LNCaP clone FGC (cell line): ENCODE measurements around the gene PTPRD.

Experiments used
- DNase-seq: peaks from one replicate; pipeline ENCODE4 v3.0.0-alpha.2; 2011; ENCODE audit warnings: low read depth
- H3K4me3 ChIP-seq: 2 replicates; pipeline ENCODE4 v1.5.1; 2011; ENCODE audit warnings: mild to moderate bottlenecking, low read depth, low read length, control low read depth
- TF ChIP-seq, protein P1 (sequence below): IDR thresholded peaks from 2 replicates; pipeline ENCODE4 v1.5.1; 2012; ENCODE audit warnings: mild to moderate bottlenecking; ENCODE audit not compliant: control insufficient read depth, insufficient read depth; ENCODE audit errors: extremely low read depth

Gene PTPRD

GRCh38 chr9:8825585-8826147 lies 1787.1 kb downstream of the PTPRD start:
- no peak for DNase-seq
- TF ChIP-seq, protein P1, sequence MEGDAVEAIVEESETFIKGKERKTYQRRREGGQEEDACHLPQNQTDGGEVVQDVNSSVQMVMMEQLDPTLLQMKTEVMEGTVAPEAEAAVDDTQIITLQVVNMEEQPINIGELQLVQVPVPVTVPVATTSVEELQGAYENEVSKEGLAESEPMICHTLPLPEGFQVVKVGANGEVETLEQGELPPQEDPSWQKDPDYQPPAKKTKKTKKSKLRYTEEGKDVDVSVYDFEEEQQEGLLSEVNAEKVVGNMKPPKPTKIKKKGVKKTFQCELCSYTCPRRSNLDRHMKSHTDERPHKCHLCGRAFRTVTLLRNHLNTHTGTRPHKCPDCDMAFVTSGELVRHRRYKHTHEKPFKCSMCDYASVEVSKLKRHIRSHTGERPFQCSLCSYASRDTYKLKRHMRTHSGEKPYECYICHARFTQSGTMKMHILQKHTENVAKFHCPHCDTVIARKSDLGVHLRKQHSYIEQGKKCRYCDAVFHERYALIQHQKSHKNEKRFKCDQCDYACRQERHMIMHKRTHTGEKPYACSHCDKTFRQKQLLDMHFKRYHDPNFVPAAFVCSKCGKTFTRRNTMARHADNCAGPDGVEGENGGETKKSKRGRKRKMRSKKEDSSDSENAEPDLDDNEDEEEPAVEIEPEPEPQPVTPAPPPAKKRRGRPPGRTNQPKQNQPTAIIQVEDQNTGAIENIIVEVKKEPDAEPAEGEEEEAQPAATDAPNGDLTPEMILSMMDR: no peak
- no peak overlapping the region for H3K4me3 ChIP-seq

DNA sequence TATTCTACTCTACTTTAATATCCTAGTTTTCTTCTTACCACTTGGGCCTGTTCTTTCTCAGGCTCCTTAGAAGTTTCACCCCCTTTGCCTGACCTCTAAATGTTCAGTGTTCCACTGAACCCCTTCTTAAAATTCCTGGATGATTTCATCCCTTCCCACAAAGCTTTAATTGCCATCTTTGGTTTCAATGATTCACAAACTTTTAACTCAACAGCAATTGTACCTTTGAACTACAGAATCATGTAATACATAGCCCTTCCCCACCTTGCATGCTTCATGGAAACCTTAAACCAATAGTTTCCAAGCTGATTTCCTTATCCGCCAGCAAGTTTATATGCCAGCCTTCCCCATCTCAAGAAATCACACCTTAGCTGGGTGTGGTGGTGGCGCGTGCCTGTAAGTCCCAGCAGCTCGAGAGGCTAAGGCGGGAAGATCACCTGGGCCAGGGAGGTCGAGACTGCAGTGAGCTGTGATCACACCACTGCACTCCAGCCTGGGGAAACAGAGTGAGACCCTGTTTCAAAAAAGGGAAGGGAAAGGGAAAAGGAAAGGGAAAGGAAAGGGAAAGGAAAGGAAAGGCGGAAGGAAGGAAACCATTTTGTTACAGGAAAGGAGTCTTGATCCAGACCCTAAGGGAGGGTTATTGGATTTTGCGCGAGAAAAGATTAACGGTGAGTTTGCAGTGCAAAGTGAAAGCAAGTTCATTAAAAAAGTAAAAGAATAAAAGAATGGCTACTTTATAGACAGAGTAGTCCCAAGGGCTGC lies 1789.5 kb downstream of the PTPRD start:
- TF ChIP-seq, protein P1: no peak
- no peak overlapping the region for H3K4me3 ChIP-seq
- DNase-seq: no peak

DNA sequence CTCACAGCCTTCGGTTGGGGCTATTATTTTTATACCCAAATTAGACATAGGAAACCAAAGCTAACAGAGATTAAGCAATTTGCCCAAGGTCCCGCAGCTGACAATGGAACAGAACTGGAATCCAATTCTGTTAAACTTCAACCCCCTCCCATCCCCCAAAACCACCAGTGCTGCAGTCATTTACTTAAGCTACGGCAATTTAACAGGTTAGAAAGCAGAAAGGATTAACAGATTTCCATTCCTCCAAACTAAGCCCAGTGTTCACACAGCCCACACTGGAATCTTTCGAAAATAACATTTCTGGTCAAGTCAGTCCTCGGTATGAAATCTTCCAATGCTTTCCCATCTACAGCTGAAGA lies 1790.2 kb downstream of the PTPRD start:
- DNase-seq: no peak
- TF ChIP-seq, protein P1: no peak
- H3K4me3 ChIP-seq: no peak overlapping the region

DNA sequence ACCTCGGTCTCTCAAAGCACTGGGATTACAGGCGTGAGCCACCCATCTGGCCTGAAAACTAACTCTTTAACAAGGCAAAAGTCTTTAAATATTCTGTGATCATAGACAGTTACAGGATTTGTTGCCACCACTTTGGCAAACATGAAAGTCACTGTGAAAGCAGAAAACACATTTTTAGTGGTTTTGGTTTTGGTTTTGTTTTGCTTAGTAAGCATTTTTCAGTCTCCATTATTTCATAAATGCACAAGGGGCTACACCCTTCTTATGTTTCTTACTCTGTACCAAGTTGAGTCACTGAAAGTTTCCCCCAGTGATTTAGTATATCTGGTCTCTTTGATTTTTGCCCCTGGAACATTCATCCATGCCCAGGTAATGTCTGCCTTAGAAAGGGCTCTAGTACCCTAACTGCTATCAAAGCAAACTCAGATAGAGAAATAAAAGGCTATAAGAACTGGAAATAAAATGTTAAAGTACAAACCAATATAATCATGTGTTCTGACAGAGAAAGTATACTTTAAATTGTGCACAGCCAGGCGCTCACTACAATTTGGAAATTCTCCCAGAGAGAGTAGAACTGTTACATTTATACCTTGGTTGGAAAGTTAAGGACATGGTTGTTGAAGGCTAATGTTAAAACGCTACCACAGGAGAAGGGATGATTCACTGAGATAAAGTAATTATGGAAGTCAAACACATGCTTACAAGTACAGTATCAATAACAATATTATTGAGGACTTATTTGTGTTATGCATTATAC lies 1790.7 kb downstream of the PTPRD start:
- TF ChIP-seq, protein P1: no peak
- no peak overlapping the region for H3K4me3 ChIP-seq
- DNase-seq: no peak

DNA sequence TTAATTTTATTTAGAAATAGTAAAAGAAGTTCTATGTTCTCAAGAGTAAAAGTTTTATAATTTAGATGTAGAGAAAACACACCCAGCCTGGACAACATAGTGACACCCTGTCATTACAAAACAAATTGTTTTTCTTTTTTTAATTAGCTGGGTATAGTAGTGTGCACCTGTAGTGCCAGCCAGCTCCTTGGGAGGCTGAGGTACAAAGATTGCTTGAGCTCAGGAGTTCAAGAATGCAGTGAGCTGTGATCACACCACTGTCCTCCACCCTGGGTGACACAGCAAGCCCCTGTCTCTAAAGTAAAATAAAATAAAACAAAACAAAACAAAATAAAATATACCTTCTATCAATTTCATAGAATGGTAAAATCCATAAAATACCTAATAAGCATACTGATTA lies 1795.5 kb downstream of the PTPRD start:
- TF ChIP-seq, protein P1: no peak
- no peak for DNase-seq
- no peak overlapping the region for H3K4me3 ChIP-seq

GRCh38 chr9:8816361-8816760 lies 1796.4 kb downstream of the PTPRD start:
- TF ChIP-seq, protein P1: no peak
- no peak for DNase-seq
- H3K4me3 ChIP-seq: no peak overlapping the region
